Tibial nerve (tissue), 4 donors: ENCODE data around the gene SERINC3. TPM values are rescaled to one million over a fixed set of nuclear protein-coding genes. Genes with fewer than 3 reads are reported as not detected.

Experiments
- DNase-seq, 2 donors: peaks; one replicate each; pipeline ENCODE4 v3.0.0-alpha.2; 2019; ENCODE audit warnings: low spot score in 2 of 2
- H3K27ac ChIP-seq, 4 donors: fragments of 200-600 bp; sonication (generic) in 3 of 4; one replicate each; pipeline ENCODE4 v1.5.1; 2017 to 2019; ENCODE audit warnings: mild to moderate bottlenecking in 1 of 4
- H3K27me3 ChIP-seq, 2 donors: fragments of 200-600 bp; sonication (generic) in 1 of 2; one replicate each; pipeline versions ENCODE4 v1.5.1 to v1.6.0; 2017 to 2019
- H3K36me3 ChIP-seq, 3 donors: fragments of 200-600 bp; sonication (generic); one replicate each; pipeline ENCODE4 v1.5.1; 2018 to 2019
- H3K4me1 ChIP-seq, 4 donors: fragments of 200-600 bp; sonication (generic) in 3 of 4; one replicate each; pipeline ENCODE4 v1.5.1; 2017 to 2019
- H3K4me3 ChIP-seq, 4 donors: fragments of 200-600 bp; sonication (generic) in 3 of 4; one replicate each; pipeline ENCODE4 v1.5.1; 2017 to 2019; ENCODE audit warnings: mild to moderate bottlenecking in 1 of 4, moderate library complexity in 1 of 4
- H3K9me3 ChIP-seq, 4 donors: fragments of 200-600 bp; sonication (generic) in 3 of 4; one replicate each; pipeline ENCODE4 v1.5.1; 2017 to 2019
- CTCF ChIP-seq, 5 experiments: fragments of 200-600 bp in 3 of 5; fragments of 450-650 bp in 2 of 5; sonication (generic) in 3 of 5; IDR thresholded peaks; one replicate each; pipeline ENCODE4 v1.5.1; 2016 to 2019; ENCODE audit warnings: antibody characterized with exemption in 5 of 5, mild to moderate bottlenecking in 3 of 5, moderate library complexity in 2 of 5
- EP300 ChIP-seq, 2 donors: sonication (generic); formaldehyde crosslinking; IDR thresholded peaks; one replicate each; pipeline ENCODE4 v1.6.1; 2017; ENCODE audit warnings: antibody characterized with exemption in 2 of 2, mild to moderate bottlenecking in 1 of 2
- POLR2A ChIP-seq, 2 donors: fragments of 450-650 bp; IDR thresholded peaks; one replicate each; pipeline ENCODE4 v1.6.1; 2017; ENCODE audit warnings: antibody characterized with exemption in 2 of 2, mild to moderate bottlenecking in 2 of 2, moderate library complexity in 2 of 2
- WGBS, 2 donors: methylation state at CpG; one replicate each; pipeline ENCODE4 v1.1.5; 2018; 5-methylcytosine and 5-hydroxymethylcytosine counted together
- small RNA-seq: library from RNA; depleted of rRNA; stranded (forward); fragments of <200 nt; gene quantifications from one replicate; pipeline ENCODE3, GENCODE V24; 2016
- total RNA-seq, 4 donors: library from RNA; depleted of rRNA; stranded (reverse); fragments of >200 nt; gene quantifications; one replicate each; pipeline ENCODE4 v1.1.0, GENCODE V29; 2016

The SERINC3 gene
- total RNA-seq, 4 donors from 2014 or later, result 59.7 to 97.5 (median 86.7) TPM

GRCh38 chr20:44449864-44450263 lies 72.0 kb downstream of the SERINC3 start:
- WGBS, 2 donors, result 83 to 88% methylated on average over 7 of the region's 7 CpGs
- no peak for DNase-seq
- Histone ChIP-seq H3K9me3 (no peaks in the 10 kb centered on the region), H3K4me3 (no peak overlapping the region), H3K27me3 (no peaks in the 10 kb centered on the region), H3K27ac (no peak overlapping the region), H3K4me1 (no peaks in the 10 kb centered on the region), H3K36me3 (no peaks in the 10 kb centered on the region)
- TF ChIP-seq EP300 (IDR thresholded peaks at IDR 0.05) (no peak), POLR2A (IDR thresholded peaks at IDR 0.05) (no peak)

GRCh38 chr20:44448753-44449546 lies 72.9 kb downstream of the SERINC3 start:
- no peak overlapping the region for H3K4me3 ChIP-seq
- H3K9me3 ChIP-seq, result no peaks in the 10 kb centered on the region
- 65 to 75% methylated on average over 9 of the region's 9 CpGs for WGBS, 2 donors
- TF ChIP-seq POLR2A (IDR thresholded peaks at IDR 0.05) (no peak), CTCF (IDR thresholded peaks at IDR 0.05) (no peak), EP300 (IDR thresholded peaks at IDR 0.05) (no peak)
- H3K27ac ChIP-seq, result no peak overlapping the region
- H3K36me3 ChIP-seq, result no peaks in the 10 kb centered on the region
- no peaks in the 10 kb centered on the region for H3K4me1 ChIP-seq
- H3K27me3 ChIP-seq, result no peaks in the 10 kb centered on the region
- no peak for DNase-seq

- no peak for DNase-seq
- Histone ChIP-seq H3K4me1 (no peaks in the 10 kb centered on the region), H3K27me3 (no peaks in the 10 kb centered on the region), H3K27ac (no peak overlapping the region), H3K36me3 (no peaks in the 10 kb centered on the region), H3K4me3 (no peak overlapping the region), H3K9me3 (no peaks in the 10 kb centered on the region)
- TF ChIP-seq POLR2A (IDR thresholded peaks at IDR 0.05) (no peak), CTCF (IDR thresholded peaks at IDR 0.05) (no peak), EP300 (IDR thresholded peaks at IDR 0.05) (no peak)
- 77 to 81% methylated on average over 3 of the region's 3 CpGs for WGBS, 2 donors
Measured at GRCh38 chr20:44447827-44448419, 73.9 kb downstream of the SERINC3 start.

Small RNA genes within 50 kb of the gene (small RNA-seq; reads per million reads assigned to genes)
- not detected for gene RPL37AP1

Other genes with a start within 250 kb of the SERINC3 start
- gene FITM2, start 210.9 kb downstream of the SERINC3 start, total RNA-seq, result 10 to 100 TPM in 3 of 4 donors, 1 to 10 TPM in 1; 9.0 to 13.8 (median 10.7) TPM
- gene R3HDML, start 185.0 kb downstream of the SERINC3 start, total RNA-seq, result not detected
- not detected for gene HNF4A, start 166.4 kb downstream of the SERINC3 start, total RNA-seq
- gene TTPAL, start 46.2 kb downstream of the SERINC3 start, total RNA-seq, result 10 to 100 TPM; 13.0 to 23.7 (median 16.9) TPM
- 100 to 1,000 TPM in 2 of 4 donors, 10 to 100 TPM in 2; 78.2 to 108 (median 91.5) TPM for gene PKIG, start 60.5 kb upstream of the SERINC3 start, total RNA-seq
- gene ADA, start 129.6 kb upstream of the SERINC3 start, total RNA-seq, result 10 to 100 TPM; 11.1 to 14.9 (median 12.4) TPM
- gene CCN5, start 193.3 kb upstream of the SERINC3 start, total RNA-seq, result 1,000 to 10,000 TPM in 1 of 4 donors, 100 to 1,000 TPM in 2, 10 to 100 TPM in 1; 84.0 to 1,826 (median 378) TPM
- gene KCNK15, start 223.8 kb upstream of the SERINC3 start, total RNA-seq, result 1 to 10 TPM in 3 of 4 donors, under 1 TPM in 1; 0.87 to 6.0 (median 1.5) TPM